Immature natural killer cell (primary cell): Measurements from ENCODE around the gene IL1RAP. TPM values are rescaled to one million over a fixed set of nuclear protein-coding genes. Genes with fewer than 3 reads are reported as not detected.

Experiments
- DNase-seq, 3 donors: peaks; one replicate each; pipeline ENCODE4 v3.0.0; 2022; ENCODE audit warnings: mixed read lengths in 1 of 3
- H3K27ac Mint-ChIP-seq, 6 donors: one replicate each; pipeline ENCODE4 v1.8.0; 2020; ENCODE audit warnings: mixed read lengths in 6 of 6, mild to moderate bottlenecking in 5 of 6, inconsistent platforms in 4 of 6, moderate library complexity in 3 of 6
- H3K27me3 Mint-ChIP-seq, 3 donors: one replicate each; pipeline ENCODE4 v1.8.0; 2020 to 2021; ENCODE audit warnings: low read depth in 3 of 3, mild to moderate bottlenecking in 3 of 3, mixed read lengths in 3 of 3, moderate library complexity in 3 of 3, inconsistent platforms in 1 of 3
- H3K36me3 Mint-ChIP-seq, 3 donors: one replicate each; pipeline ENCODE4 v1.8.0; 2020; ENCODE audit warnings: mixed read lengths in 3 of 3, inconsistent platforms in 2 of 3, mild to moderate bottlenecking in 2 of 3
- H3K4me1 Mint-ChIP-seq, 2 donors: one replicate each; pipeline ENCODE4 v1.8.0; 2020; ENCODE audit warnings: inconsistent platforms in 2 of 2, mild to moderate bottlenecking in 2 of 2, mixed read lengths in 2 of 2, moderate library complexity in 1 of 2
- H3K4me3 Mint-ChIP-seq, 5 donors: one replicate each; pipeline ENCODE4 v1.8.0; 2020; ENCODE audit warnings: mild to moderate bottlenecking in 5 of 5, mixed read lengths in 5 of 5, inconsistent platforms in 3 of 5, moderate library complexity in 3 of 5
- H3K9me3 Mint-ChIP-seq, 6 donors: one replicate each; pipeline ENCODE4 v1.8.0; 2020; ENCODE audit warnings: mild to moderate bottlenecking in 6 of 6, mixed read lengths in 6 of 6, inconsistent platforms in 4 of 6, moderate library complexity in 3 of 6
- polyA plus RNA-seq, 3 donors: library from polyadenylated mRNA; unstranded; fragments of 300-500 nt; fragmentation: Illumina TruSeq; gene quantifications; one replicate each; pipeline ENCODE4 v1.2.3, GENCODE V29; 2021

IL1RAP gene
- polyA plus RNA-seq, 3 donors from 2014 or later: 2.0 to 5.6 (median 2.4) TPM

- Mint-ChIP-seq H3K9me3 (no peaks in the 10 kb centered on the region), H3K36me3 (peaks cover 0 to 4% (median 0%) of the 10 kb centered on the region in 3 donors), H3K27ac (no peak overlapping the region), H3K4me1 (peaks cover 4 to 21% of the 10 kb centered on the region in 2 donors), H3K27me3 (no peaks in the 10 kb centered on the region), H3K4me3 (no peak overlapping the region)
- no peak for DNase-seq
These were observed 24.4 kb downstream of the IL1RAP start for GRCh38 chr3:190538288-190538687.

GRCh38 chr3:190539526-190539925, 25.6 kb downstream of the IL1RAP start:
- Mint-ChIP-seq H3K27me3 (no peaks in the 10 kb centered on the region), H3K27ac (no peak overlapping the region), H3K36me3 (peaks cover 0 to 4% (median 0%) of the 10 kb centered on the region in 3 donors), H3K9me3 (no peaks in the 10 kb centered on the region), H3K4me1 (peaks cover 4 to 14% of the 10 kb centered on the region in 2 donors), H3K4me3 (no peak overlapping the region)
- no peak for DNase-seq

GRCh38 chr3:190541008-190541407, 27.1 kb downstream of the IL1RAP start:
- DNase-seq: no peak
- peaks cover 0 to 4% (median 0%) of the 10 kb centered on the region in 3 donors for H3K36me3 Mint-ChIP-seq
- H3K27ac Mint-ChIP-seq: no peak overlapping the region
- peaks cover 4 to 14% of the 10 kb centered on the region in 2 donors for H3K4me1 Mint-ChIP-seq
- H3K9me3 Mint-ChIP-seq: no peaks in the 10 kb centered on the region
- no peaks in the 10 kb centered on the region for H3K27me3 Mint-ChIP-seq
- H3K4me3 Mint-ChIP-seq: no peak overlapping the region

GRCh38 chr3:190541560-190541959, 27.7 kb downstream of the IL1RAP start:
- Mint-ChIP-seq H3K4me1 (peaks cover 4 to 14% of the 10 kb centered on the region in 2 donors), H3K4me3 (no peak overlapping the region)

GRCh38 chr3:190542846-190543245, 29.0 kb downstream of the IL1RAP start:
- Mint-ChIP-seq H3K4me3 (no peak overlapping the region), H3K4me1 (peaks cover 2 to 11% of the 10 kb centered on the region in 2 donors), H3K9me3 (no peaks in the 10 kb centered on the region), H3K27ac (no peak overlapping the region), H3K36me3 (peaks cover 0 to 4% (median 0%) of the 10 kb centered on the region in 3 donors), H3K27me3 (no peaks in the 10 kb centered on the region)
- DNase-seq: no peak

More at GRCh38 chr3:190541560-190541959, 27.7 kb downstream of the IL1RAP start:
- H3K9me3 Mint-ChIP-seq: no peaks in the 10 kb centered on the region
- no peak overlapping the region for H3K27ac Mint-ChIP-seq
- H3K27me3 Mint-ChIP-seq: no peaks in the 10 kb centered on the region
- H3K36me3 Mint-ChIP-seq: peaks cover 0 to 4% (median 0%) of the 10 kb centered on the region in 3 donors
- no peak for DNase-seq

GRCh38 chr3:190543671-190544070, 29.8 kb downstream of the IL1RAP start:
- Mint-ChIP-seq H3K9me3 (no peaks in the 10 kb centered on the region), H3K4me1 (peaks cover 0 to 3% of the 10 kb centered on the region in 2 donors), H3K4me3 (no peak overlapping the region), H3K36me3 (peaks cover 0 to 2% (median 0%) of the 10 kb centered on the region in 3 donors), H3K27me3 (no peaks in the 10 kb centered on the region), H3K27ac (no peak overlapping the region)
- DNase-seq: no peak

- Mint-ChIP-seq H3K27ac (no peak overlapping the region), H3K4me1 (no peaks in the 10 kb centered on the region), H3K36me3 (peaks cover 0 to 11% (median 7%) of the 10 kb centered on the region in 3 donors), H3K27me3 (no peaks in the 10 kb centered on the region), H3K9me3 (peaks cover 0 to 2% (median 0%) of the 10 kb centered on the region in 6 donors), H3K4me3 (no peak overlapping the region)
- no peak for DNase-seq
These were observed 31.3 kb downstream of the IL1RAP start for GRCh38 chr3:190545191-190545590.

GRCh38 chr3:190546881-190547510, 33.1 kb downstream of the IL1RAP start:
- no peak for DNase-seq
- peaks cover 8 to 16% (median 16%) of the 10 kb centered on the region in 3 donors for H3K36me3 Mint-ChIP-seq
- no peaks in the 10 kb centered on the region for H3K4me1 Mint-ChIP-seq
- no peaks in the 10 kb centered on the region for H3K27me3 Mint-ChIP-seq
- H3K27ac Mint-ChIP-seq: no peak overlapping the region
- no peak overlapping the region for H3K4me3 Mint-ChIP-seq
- H3K9me3 Mint-ChIP-seq: peaks cover 0 to 11% (median 7%) of the 10 kb centered on the region in 6 donors

- Mint-ChIP-seq H3K9me3 (peaks cover 0 to 20% (median 12%) of the 10 kb centered on the region in 6 donors), H3K4me1 (no peaks in the 10 kb centered on the region), H3K27ac (no peak overlapping the region), H3K36me3 (peaks cover 16 to 24% (median 21%) of the 10 kb centered on the region in 3 donors), H3K27me3 (no peaks in the 10 kb centered on the region), H3K4me3 (no peak overlapping the region)
- DNase-seq: no peak
These were observed 34.3 kb downstream of the IL1RAP start for GRCh38 chr3:190548031-190548656.

- no peak for DNase-seq
- Mint-ChIP-seq H3K27ac (no peak overlapping the region), H3K4me3 (no peak overlapping the region), H3K4me1 (no peaks in the 10 kb centered on the region), H3K9me3 (peaks cover 3 to 22% (median 13%) of the 10 kb centered on the region in 6 donors), H3K36me3 (peaks cover 26 to 33% (median 26%) of the 10 kb centered on the region in 3 donors), H3K27me3 (no peaks in the 10 kb centered on the region)
These were observed 38.1 kb downstream of the IL1RAP start for GRCh38 chr3:190552021-190552420.

GRCh38 chr3:190552969-190553759, 39.3 kb downstream of the IL1RAP start:
- Mint-ChIP-seq H3K9me3 (peaks cover 3 to 22% (median 13%) of the 10 kb centered on the region in 6 donors), H3K4me1 (no peaks in the 10 kb centered on the region), H3K27ac (no peak overlapping the region)

GRCh38 chr3:190554197-190554596, 40.3 kb downstream of the IL1RAP start:
- Mint-ChIP-seq H3K9me3 (peaks cover 3 to 22% (median 13%) of the 10 kb centered on the region in 6 donors), H3K4me3 (no peak overlapping the region), H3K36me3 (peaks cover 25 to 33% (median 28%) of the 10 kb centered on the region in 3 donors), H3K4me1 (no peaks in the 10 kb centered on the region), H3K27ac (no peak overlapping the region), H3K27me3 (no peaks in the 10 kb centered on the region)
- DNase-seq: no peak

More at GRCh38 chr3:190552969-190553759, 39.3 kb downstream of the IL1RAP start:
- DNase-seq: no peak
- no peaks in the 10 kb centered on the region for H3K27me3 Mint-ChIP-seq
- H3K4me3 Mint-ChIP-seq: no peak overlapping the region
- H3K36me3 Mint-ChIP-seq: peaks cover 26 to 33% (median 33%) of the 10 kb centered on the region in 3 donors

- Mint-ChIP-seq H3K27ac (no peak overlapping the region), H3K36me3 (peaks cover 15 to 30% (median 22%) of the 10 kb centered on the region in 3 donors), H3K4me1 (no peaks in the 10 kb centered on the region), H3K4me3 (no peak overlapping the region), H3K9me3 (peaks cover 3 to 17% (median 10%) of the 10 kb centered on the region in 6 donors), H3K27me3 (no peaks in the 10 kb centered on the region)
- DNase-seq: no peak
These were observed 42.5 kb downstream of the IL1RAP start for GRCh38 chr3:190556351-190556750.

GRCh38 chr3:190557296-190557695, 43.4 kb downstream of the IL1RAP start:
- Mint-ChIP-seq H3K27ac (no peak overlapping the region), H3K36me3 (peaks cover 7 to 23% (median 20%) of the 10 kb centered on the region in 3 donors), H3K27me3 (peaks cover 0 to 2% (median 0%) of the 10 kb centered on the region in 3 donors), H3K4me1 (peaks cover 0 to under 1% of the 10 kb centered on the region in 2 donors), H3K4me3 (no peak overlapping the region), H3K9me3 (peaks cover 0 to 8% (median 4%) of the 10 kb centered on the region in 6 donors)
- DNase-seq: no peak
